Keratinocyte (primary cell): Measurements from ENCODE around the gene STON2.

Source experiments
- CTCF ChIP-seq, 3 experiments: IDR thresholded peaks in 1 of 3; conservative IDR thresholded peaks in 1 of 3; optimal IDR thresholded peaks in 1 of 3; 2 replicates in 2 of 3; 3 replicates in 1 of 3; pipeline versions ENCODE3 to v1.5.1; 2011; ENCODE audit warnings: low read length in 3 of 3, mild to moderate bottlenecking in 3 of 3, moderate library complexity in 2 of 3, control low read depth in 1 of 3, inconsistent platforms in 1 of 3; ENCODE audit not compliant: insufficient read depth in 2 of 3; ENCODE audit errors: extremely low read depth in 1 of 3
- EZH2 ChIP-seq: IDR thresholded peaks from one replicate; pipeline ENCODE4 v1.6.1; 2012; ENCODE audit warnings: inconsistent platforms, mild to moderate bottlenecking, low read length, moderate library complexity

GRCh38 chr14:81311141-81311540 is 89.0 kb downstream of the STON2 start:
- no peak for TF ChIP-seq CTCF (optimal IDR thresholded peaks at IDR 0.05 in 1 of 3, IDR thresholded peaks at IDR 0.05 in 1 of 3, conservative IDR thresholded peaks at IDR 0.05 in 1 of 3; ENCODE audit: extremely low read depth in 1 of 3, insufficient read depth in 2 of 3, low read length in 3 of 3)
- no peak for TF ChIP-seq EZH2
